GM12878 (cell line): ENCODE results near the gene KCNQ1. TPM values are rescaled to one million over a fixed set of nuclear protein-coding genes. Genes with fewer than 3 reads are reported as not detected.

Experiments
- ATAC-seq: fragments of 200-7000 bp; cut with Tn5 transposase; 3 replicates; pipeline ENCODE4 v1.9.1; 2020; ENCODE audit warnings: mild to moderate bottlenecking, moderate library complexity
- BruUV-seq: library from RNA; stranded (reverse); fragments of 400-500 nt; replicated peaks from 2 replicates; lab custom pipeline; 2021; lab: Mats Ljungman, UMichigan
- CTCF ChIA-PET: fragments of 300-600 bp; sonication (Branson Sonifier 250); formaldehyde crosslinking; extraction: SDS; loops from one replicate; lab custom pipeline; 2021; ENCODE audit warnings: inconsistent platforms; lab: Yijun Ruan, JAX
- POLR2A ChIA-PET: fragments of 350-600 bp; formaldehyde crosslinking; extraction: SDS; loops from one replicate; lab custom pipeline; 2021; ENCODE audit warnings: inconsistent platforms; lab: Charles Lee
- RAD21 ChIA-PET: fragments of 300-600 bp; sonication (Branson Sonifier 250); formaldehyde crosslinking; loops from one replicate; lab custom pipeline; 2023; ENCODE audit warnings: antibody characterized with exemption; ENCODE audit not compliant: unreplicated experiment; lab: Charles Lee
- SMC1A ChIA-PET: fragments of 300-600 bp; sonication (Branson Sonifier 250); formaldehyde crosslinking; loops from one replicate; lab custom pipeline; 2023; ENCODE audit not compliant: unreplicated experiment, uncharacterized antibody; lab: Charles Lee
- DNase-seq: peaks from one replicate; pipeline ENCODE4 v3.0.0-alpha.2; 2011; ENCODE audit warnings: low read depth, low spot score
- FAIRE-seq: peaks from 3 replicates; lab custom pipeline; 2011; peaks lifted over from hg19 to GRCh38; lab: Jason Lieb, UNC
- H2AFZ ChIP-seq: 2 replicates; pipeline ENCODE4 v1.6.0; 2011; ENCODE audit warnings: low read depth, low read length, control low read depth; ENCODE audit not compliant: control insufficient read depth
- H3K27ac ChIP-seq: 2 replicates; pipeline ENCODE4 v1.5.1; 2011; ENCODE audit warnings: control low read depth; ENCODE audit not compliant: control insufficient read depth, insufficient read depth
- H3K27me3 ChIP-seq, 2 experiments: replicated peaks in 1 of 2; 2 replicates each; pipeline versions ENCODE4 v1.6.0 to v1.6.1; 2011; ENCODE audit warnings: low read length in 1 of 2; ENCODE audit not compliant: control insufficient read depth in 2 of 2, insufficient read depth in 2 of 2
- H3K36me3 ChIP-seq, 2 experiments: 2 replicates each; pipeline ENCODE4 v1.5.1; 2011; ENCODE audit warnings: low read length in 1 of 2; ENCODE audit not compliant: control insufficient read depth in 2 of 2, insufficient read depth in 2 of 2
- H3K4me1 ChIP-seq: 2 replicates; pipeline ENCODE4 v1.6.1; 2011; ENCODE audit warnings: mild to moderate bottlenecking, low read length, moderate library complexity, mixed read lengths; ENCODE audit not compliant: control insufficient read depth, insufficient read depth
- H3K4me2 ChIP-seq: 2 replicates; pipeline ENCODE4 v1.6.0; 2011; ENCODE audit warnings: control low read depth; ENCODE audit not compliant: control insufficient read depth, insufficient read depth
- H3K4me3 ChIP-seq: fragments of 200-600 bp; sonication (generic); 2 replicates; pipeline ENCODE4 v1.5.1; 2016
- H3K79me2 ChIP-seq: 2 replicates; pipeline ENCODE4 v1.6.0; 2011; ENCODE audit warnings: low read length; ENCODE audit not compliant: control insufficient read depth, insufficient read depth
- H3K9ac ChIP-seq: 2 replicates; pipeline ENCODE4 v1.8.0; 2011; ENCODE audit warnings: low read length, control low read depth, mixed read lengths; ENCODE audit not compliant: control insufficient read depth, insufficient read depth
- H3K9me3 ChIP-seq: replicated peaks from 3 replicates; pipeline ENCODE4 v1.5.1; 2011; ENCODE audit warnings: mild to moderate bottlenecking, low read length; ENCODE audit not compliant: control insufficient read depth, insufficient read depth
- H4K20me1 ChIP-seq: 2 replicates; pipeline ENCODE4 v1.6.0; 2011; ENCODE audit not compliant: control insufficient read depth, insufficient read depth
- BMI1 ChIP-seq: fragments of 450-650 bp; IDR thresholded peaks from 2 replicates; pipeline ENCODE4 v1.6.1; 2016; ENCODE audit warnings: mild to moderate bottlenecking, moderate library complexity, borderline replicate concordance
- CREM ChIP-seq: IDR thresholded peaks from 2 replicates; pipeline ENCODE4 v1.6.1; 2014; ENCODE audit warnings: antibody characterized with exemption, low read depth
- CUX1 ChIP-seq: IDR thresholded peaks from 2 replicates; pipeline ENCODE4 v1.6.1; 2012; ENCODE audit warnings: improper control_type of control experiment, low read depth, low read length; ENCODE audit not compliant: insufficient replicate concordance
- GATAD2B ChIP-seq: fragments of 450-650 bp; conservative IDR thresholded peaks from 2 replicates; pipeline ENCODE4 v1.6.1; 2017; ENCODE audit warnings: low read depth, mild to moderate bottlenecking, moderate library complexity
- IKZF2 ChIP-seq, 2 experiments: fragments of 450-650 bp; IDR thresholded peaks; 2 replicates each; pipeline ENCODE4 v1.6.1; 2017; ENCODE audit warnings: mild to moderate bottlenecking in 2 of 2, moderate library complexity in 2 of 2
- NR2C2 ChIP-seq: IDR thresholded peaks from 2 replicates; pipeline ENCODE4 v1.6.1; 2011; ENCODE audit warnings: borderline replicate concordance, low read depth; ENCODE audit not compliant: control insufficient read depth, insufficient read length
- ZNF687 ChIP-seq: fragments of 450-650 bp; IDR thresholded peaks from 2 replicates; pipeline ENCODE4 v1.6.1; 2017; ENCODE audit warnings: mild to moderate bottlenecking, moderate library complexity
- ZZZ3 ChIP-seq: IDR thresholded peaks from 2 replicates; pipeline ENCODE4 v1.6.1; 2011; ENCODE audit warnings: low read depth; ENCODE audit not compliant: control insufficient read depth, insufficient read length
- WGBS: methylation state at CpG from one replicate; pipeline ENCODE4 v1.1.6; 2016; ENCODE audit warnings: low lambda C conversion rate; ENCODE audit not compliant: insufficient replicate concordance, insufficient coverage; ENCODE audit errors: missing lambda C conversion rate; 5-methylcytosine and 5-hydroxymethylcytosine counted together
- in situ Hi-C: fragments of 300-500 bp; cut with MboI; formaldehyde crosslinking; loops from 9 replicates; pipeline ENCODE4 v1.14.3; 2018; ENCODE audit warnings: mixed read lengths
- intact Hi-C: fragments of 100-400 bp; cut with micrococcal nuclease; formaldehyde crosslinking; loops from one replicate; pipeline ENCODE4 v1.14.2; 2022; ENCODE audit not compliant: unreplicated experiment
- polyA plus RNA-seq, 11 experiments: library from polyadenylated mRNA; depleted of rRNA in 4 of 11; unstranded in 6 of 11; stranded (reverse) in 5 of 11; fragments of >200 nt; fragmentation: Nextera tagmentation in 4 of 11; fragmentation: Illumina TruSeq in 1 of 11; extraction: Ambion mirVana in 4 of 11; extraction: Trizol in 1 of 11; gene quantifications; 1 replicate in 1 of 11; 2 replicates in 10 of 11; pipeline versions ENCODE4 v1.2.1 to v1.2.3, GENCODE V29; 2011 to 2016; ENCODE audit warnings: inconsistent platforms in 2 of 11, missing spikeins in 2 of 11, low read depth in 1 of 11
- total RNA-seq, 4 experiments: library from RNA; depleted of rRNA in 3 of 4; stranded (reverse); fragments of >200 nt in 3 of 4; fragmentation: Illumina TruSeq in 1 of 4; extraction: Trizol in 1 of 4; gene quantifications; 2 replicates each; pipeline versions ENCODE4 v1.2.1 to v1.2.3, GENCODE V29; 2013 to 2021

Gene KCNQ1
- total and polyA plus RNA-seq, 10 of the 15 experiments (the other 5 are each of a cell fraction or from before 2014, with no cell fraction given), result 0.03 to 0.15 (median 0.12) TPM; not detected in 7

- no peak for TF ChIP-seq CUX1
- TF ChIP-seq IKZF2 (IDR thresholded peaks at IDR 0.05), result no peak
Observed at GRCh38 chr11:2570841-2571597, 126.2 kb downstream of the KCNQ1 start (continued).

- H4K20me1 ChIP-seq, result no peaks in the 10 kb centered on the region
- FAIRE-seq (no peak), DNase-seq (no peak), ATAC-seq (no peak)
- no TSS peak for BruUV-seq
- no peaks in the 10 kb centered on the region for H3K9me3 ChIP-seq
- ChIA-PET RAD21 (no interaction called here), CTCF (no interaction called here), POLR2A (no interaction called here), SMC1A (no interaction called here)
- no peak overlapping the region for H3K9ac ChIP-seq
- WGBS, result 58% methylated on average over 21 of the region's 23 CpGs
- no peak overlapping the region for H3K4me2 ChIP-seq
- H2AFZ ChIP-seq, result no peak overlapping the region
- no peak overlapping the region for H3K4me3 ChIP-seq
- in situ Hi-C loops, result no loop called here
- no peaks in the 10 kb centered on the region for H3K79me2 ChIP-seq
- no peaks in the 10 kb centered on the region for H3K27me3 ChIP-seq
- no peak overlapping the region for H3K27ac ChIP-seq
- no peaks in the 10 kb centered on the region for H3K4me1 ChIP-seq
- no peaks in the 10 kb centered on the region for H3K36me3 ChIP-seq
- intact Hi-C loops, result no loop called here
- TF ChIP-seq NR2C2, result no peak
- TF ChIP-seq CREM, result no peak
- no peak for TF ChIP-seq GATAD2B
- TF ChIP-seq BMI1, result no peak
- no peak for TF ChIP-seq ZZZ3
- TF ChIP-seq ZNF687, result no peak
Observed at GRCh38 chr11:2571598-2572281, 126.9 kb downstream of the KCNQ1 start.
